GM12878 (cell line): ENCODE data around the gene SLC16A6. TPM values are rescaled to one million over a fixed set of nuclear protein-coding genes. Genes with fewer than 3 reads are reported as not detected.
A peak's percentile ranks its signal among the peaks of the same experiment; 100 is the strongest.
"Not testable (repeated sequence)": the region's sequence is repeated elsewhere in the genome, so short reads cannot be mapped to it uniquely, and the experiment has no call there.

Experiments used
- ATAC-seq: fragments of 200-7000 bp; cut with Tn5 transposase; 3 replicates; pipeline ENCODE4 v1.9.1; 2020; ENCODE audit warnings: mild to moderate bottlenecking, moderate library complexity
- BruUV-seq: library from RNA; stranded (reverse); fragments of 400-500 nt; replicated peaks from 2 replicates; lab custom pipeline; 2021; lab: Mats Ljungman, UMichigan
- CTCF ChIA-PET: fragments of 300-600 bp; sonication (Branson Sonifier 250); formaldehyde crosslinking; extraction: SDS; loops from one replicate; lab custom pipeline; 2021; ENCODE audit warnings: inconsistent platforms; lab: Yijun Ruan, JAX
- POLR2A ChIA-PET: fragments of 350-600 bp; formaldehyde crosslinking; extraction: SDS; loops from one replicate; lab custom pipeline; 2021; ENCODE audit warnings: inconsistent platforms; lab: Charles Lee
- RAD21 ChIA-PET: fragments of 300-600 bp; sonication (Branson Sonifier 250); formaldehyde crosslinking; loops from one replicate; lab custom pipeline; 2023; ENCODE audit warnings: antibody characterized with exemption; ENCODE audit not compliant: unreplicated experiment; lab: Charles Lee
- SMC1A ChIA-PET: fragments of 300-600 bp; sonication (Branson Sonifier 250); formaldehyde crosslinking; loops from one replicate; lab custom pipeline; 2023; ENCODE audit not compliant: unreplicated experiment, uncharacterized antibody; lab: Charles Lee
- DNase-seq: peaks from one replicate; pipeline ENCODE4 v3.0.0-alpha.2; 2011; ENCODE audit warnings: low read depth, low spot score
- FAIRE-seq: peaks from 3 replicates; lab custom pipeline; 2011; peaks lifted over from hg19 to GRCh38; lab: Jason Lieb, UNC
- H2AFZ ChIP-seq: 2 replicates; pipeline ENCODE4 v1.6.0; 2011; ENCODE audit warnings: low read depth, low read length, control low read depth; ENCODE audit not compliant: control insufficient read depth
- H3K27ac ChIP-seq: 2 replicates; pipeline ENCODE4 v1.5.1; 2011; ENCODE audit warnings: control low read depth; ENCODE audit not compliant: control insufficient read depth, insufficient read depth
- H3K27me3 ChIP-seq, 2 experiments: replicated peaks in 1 of 2; 2 replicates each; pipeline versions ENCODE4 v1.6.0 to v1.6.1; 2011; ENCODE audit warnings: low read length in 1 of 2; ENCODE audit not compliant: control insufficient read depth in 2 of 2, insufficient read depth in 2 of 2
- H3K36me3 ChIP-seq, 2 experiments: 2 replicates each; pipeline ENCODE4 v1.5.1; 2011; ENCODE audit warnings: low read length in 1 of 2; ENCODE audit not compliant: control insufficient read depth in 2 of 2, insufficient read depth in 2 of 2
- H3K4me1 ChIP-seq: 2 replicates; pipeline ENCODE4 v1.6.1; 2011; ENCODE audit warnings: mild to moderate bottlenecking, low read length, moderate library complexity, mixed read lengths; ENCODE audit not compliant: control insufficient read depth, insufficient read depth
- H3K4me2 ChIP-seq: 2 replicates; pipeline ENCODE4 v1.6.0; 2011; ENCODE audit warnings: control low read depth; ENCODE audit not compliant: control insufficient read depth, insufficient read depth
- H3K4me3 ChIP-seq: fragments of 200-600 bp; sonication (generic); 2 replicates; pipeline ENCODE4 v1.5.1; 2016
- H3K79me2 ChIP-seq: 2 replicates; pipeline ENCODE4 v1.6.0; 2011; ENCODE audit warnings: low read length; ENCODE audit not compliant: control insufficient read depth, insufficient read depth
- H3K9ac ChIP-seq: 2 replicates; pipeline ENCODE4 v1.8.0; 2011; ENCODE audit warnings: low read length, control low read depth, mixed read lengths; ENCODE audit not compliant: control insufficient read depth, insufficient read depth
- H3K9me3 ChIP-seq: replicated peaks from 3 replicates; pipeline ENCODE4 v1.5.1; 2011; ENCODE audit warnings: mild to moderate bottlenecking, low read length; ENCODE audit not compliant: control insufficient read depth, insufficient read depth
- H4K20me1 ChIP-seq: 2 replicates; pipeline ENCODE4 v1.6.0; 2011; ENCODE audit not compliant: control insufficient read depth, insufficient read depth
- ATF7 ChIP-seq: fragments of 450-650 bp; IDR thresholded peaks from 2 replicates; pipeline ENCODE4 v1.6.1; 2016; ENCODE audit warnings: low read depth, mild to moderate bottlenecking
- CEBPB ChIP-seq, 2 experiments: fragments of 150-350 bp in 1 of 2; IDR thresholded peaks; 2 replicates each; pipeline ENCODE4 v1.6.1; 2012 to 2014; ENCODE audit warnings: low read depth in 2 of 2, low read length in 2 of 2, borderline replicate concordance in 1 of 2, inconsistent platforms in 1 of 2
- CEBPZ ChIP-seq: fragments of 150-350 bp; IDR thresholded peaks from 2 replicates; pipeline ENCODE4 v1.6.1; 2016; ENCODE audit warnings: low read depth, low read length
- MEF2A ChIP-seq: IDR thresholded peaks from 2 replicates; pipeline ENCODE4 v1.6.1; 2011; ENCODE audit warnings: low read depth, mild to moderate bottlenecking, low read length, moderate library complexity; ENCODE audit not compliant: insufficient read depth
- TAF1 ChIP-seq: IDR thresholded peaks from 2 replicates; pipeline ENCODE4 v1.6.1; 2011; ENCODE audit warnings: mild to moderate bottlenecking, low read depth, low read length, borderline replicate concordance
- TCF3 ChIP-seq: IDR thresholded peaks from 2 replicates; pipeline ENCODE4 v1.6.1; 2012; ENCODE audit warnings: low read depth, mild to moderate bottlenecking, low read length, borderline replicate concordance; ENCODE audit not compliant: insufficient read depth
- WGBS: methylation state at CpG from one replicate; pipeline ENCODE4 v1.1.6; 2016; ENCODE audit warnings: low lambda C conversion rate; ENCODE audit not compliant: insufficient replicate concordance, insufficient coverage; ENCODE audit errors: missing lambda C conversion rate; 5-methylcytosine and 5-hydroxymethylcytosine counted together
- in situ Hi-C: fragments of 300-500 bp; cut with MboI; formaldehyde crosslinking; loops from 9 replicates; pipeline ENCODE4 v1.14.3; 2018; ENCODE audit warnings: mixed read lengths
- intact Hi-C: fragments of 100-400 bp; cut with micrococcal nuclease; formaldehyde crosslinking; loops from one replicate; pipeline ENCODE4 v1.14.2; 2022; ENCODE audit not compliant: unreplicated experiment
- polyA plus RNA-seq, 11 experiments: library from polyadenylated mRNA; depleted of rRNA in 4 of 11; unstranded in 6 of 11; stranded (reverse) in 5 of 11; fragments of >200 nt; fragmentation: Nextera tagmentation in 4 of 11; fragmentation: Illumina TruSeq in 1 of 11; extraction: Ambion mirVana in 4 of 11; extraction: Trizol in 1 of 11; gene quantifications; 1 replicate in 1 of 11; 2 replicates in 10 of 11; pipeline versions ENCODE4 v1.2.1 to v1.2.3, GENCODE V29; 2011 to 2016; ENCODE audit warnings: inconsistent platforms in 2 of 11, missing spikeins in 2 of 11, low read depth in 1 of 11
- total RNA-seq, 4 experiments: library from RNA; depleted of rRNA in 3 of 4; stranded (reverse); fragments of >200 nt in 3 of 4; fragmentation: Illumina TruSeq in 1 of 4; extraction: Trizol in 1 of 4; gene quantifications; 2 replicates each; pipeline versions ENCODE4 v1.2.1 to v1.2.3, GENCODE V29; 2013 to 2021

Gene SLC16A6
- total and polyA plus RNA-seq, 10 of the 15 experiments (the other 5 are each of a cell fraction or from before 2014, with no cell fraction given) = 2.4 to 8.8 (median 6.0) TPM

GRCh38 chr17:68260051-68260762, 30.7 kb downstream of the SLC16A6 start:
- peaks cover 0 to 2% of the 10 kb centered on the region in 2 experiments; a peak in 3 of 4 replicates for H3K36me3 ChIP-seq
- POLR2A ChIA-PET = interaction anchor here (0.6 to 1.9 kb wide), 5 partner anchors 11 to 82 kb away, joined by 3 to 19 read pairs (median 4); partner anchors contain the start of gene AMZ2

GRCh38 chr17:68259648-68259951, 31.3 kb downstream of the SLC16A6 start:
- FAIRE-seq = peak; percentile 69
- POLR2A ChIA-PET = interaction anchor here (0.6 to 1.9 kb wide), 4 partner anchors 11 to 205 kb away, joined by 4 to 19 read pairs (median 5); partner anchors contain the start of gene AMZ2
- BruUV-seq = TSS peak; percentile 71
- H3K27me3 ChIP-seq, H2AFZ ChIP-seq, H3K4me1 ChIP-seq, H3K79me2 ChIP-seq, DNase-seq, H3K9me3 ChIP-seq, H4K20me1 ChIP-seq, H3K9ac ChIP-seq, intact Hi-C loops, in situ Hi-C loops, H3K36me3 ChIP-seq, ATAC-seq, H3K4me3 ChIP-seq: not testable (repeated sequence)
- SMC1A ChIA-PET = interaction anchor here (0.7 to 9.7 kb wide), 9 partner anchors 11 to 279 kb away, joined by 3 to 163 read pairs (median 6); partner anchors contain the start of genes AMZ2 and WIPI1
- 25% methylated on average over 3 of the region's 3 CpGs for WGBS
- CTCF ChIA-PET = interaction anchor here (0.9 to 9.8 kb wide), 7 partner anchors 54 to 201 kb away, joined by 5 to 119 read pairs (median 12); partner anchors contain the start of gene WIPI1
- RAD21 ChIA-PET = interaction anchor here (1.1 to 2.2 kb wide), 7 partner anchors 12 to 201 kb away, joined by 3 to 15 read pairs (median 4); partner anchors contain the start of genes AMZ2 and WIPI1
- Histone ChIP-seq H3K4me2 (peak overlapping the region; percentile 50), H3K27ac (peak overlapping the region; percentile 49; the same call in 1 of the 2 replicates)

More at GRCh38 chr17:68260051-68260762, 30.7 kb downstream of the SLC16A6 start:
- no TSS peak for BruUV-seq
- Histone ChIP-seq H3K9ac (no peak overlapping the region), H3K79me2 (no peaks in the 10 kb centered on the region), H3K9me3 (no peaks in the 10 kb centered on the region), H3K4me3 (no peak overlapping the region), H3K27ac (no peak overlapping the region), H3K4me1 (peaks cover 7% of the 10 kb centered on the region; the same call in 1 of the 2 replicates), H2AFZ (no peak overlapping the region), H4K20me1 (no peaks in the 10 kb centered on the region), H3K27me3 (no peaks in the 10 kb centered on the region)
- ChIA-PET SMC1A (interaction anchor here (0.7 to 9.7 kb wide), 7 partner anchors 11 to 278 kb away, joined by 3 to 163 read pairs (median 6); partner anchors contain the start of genes AMZ2 and WIPI1), CTCF (interaction anchor here (0.6 to 9.8 kb wide), 13 partner anchors 24 to 229 kb away, joined by 3 to 119 read pairs (median 7); partner anchors contain the start of gene WIPI1), RAD21 (interaction anchor here (1.1 to 2.2 kb wide), 8 partner anchors 12 to 202 kb away, joined by 3 to 15 read pairs (median 5); partner anchors contain the start of genes AMZ2 and WIPI1)
- in situ Hi-C loops = loop anchor here (5.0 to 10.0 kb wide), 3 partner anchors 175 to 505 kb away; partner anchors contain the start of gene WIPI1
- intact Hi-C loops = no loop called here
- DNase-seq = no peak
- no peak for FAIRE-seq
- TF ChIP-seq CEBPB (IDR thresholded peaks at IDR 0.05; ENCODE audit: borderline replicate concordance in 1 of 2, low read depth in 2 of 2, low read length in 2 of 2) (no peak), CEBPZ (no peak), MEF2A (no peak), ATF7 (no peak), TCF3 (no peak), TAF1 (no peak)
- TF ChIP-seq, all 136 proteins: peak for 0
- WGBS = 87% methylated on average over 9 of the region's 9 CpGs
- ATAC-seq = no peak
- H3K4me2 ChIP-seq = no peak overlapping the region; the same call in 1 of the 2 replicates
